HFFc6 (cell line): ENCODE results near the gene SPC24. TPM values are rescaled to one million over a fixed set of nuclear protein-coding genes. Genes with fewer than 3 reads are reported as not detected.
A peak's percentile ranks its signal among the peaks of the same experiment; 100 is the strongest.

Experiments used
- DNase-seq: peaks from one replicate; pipeline ENCODE4 v3.0.0-alpha.2; 2018
- H3K27ac Mint-ChIP-seq: 2 replicates; pipeline ENCODE4 v1.8.0; 2020; ENCODE audit warnings: mild to moderate bottlenecking, mixed read lengths
- H3K27me3 Mint-ChIP-seq: 2 replicates; pipeline ENCODE4 v1.8.0; 2021; ENCODE audit warnings: mild to moderate bottlenecking, moderate library complexity, mixed read lengths; ENCODE audit not compliant: insufficient read depth
- H3K36me3 Mint-ChIP-seq: 2 replicates; pipeline ENCODE4 v1.8.0; 2021; ENCODE audit warnings: low read depth, mixed read lengths
- H3K4me1 Mint-ChIP-seq: 2 replicates; pipeline ENCODE4 v1.8.0; 2020; ENCODE audit warnings: low read depth, mixed read lengths
- H3K4me3 Mint-ChIP-seq: 2 replicates; pipeline ENCODE4 v1.8.0; 2020; ENCODE audit warnings: mild to moderate bottlenecking, moderate library complexity, mixed read lengths
- H3K9me3 Mint-ChIP-seq: 2 replicates; pipeline ENCODE4 v1.8.0; 2020; ENCODE audit warnings: mild to moderate bottlenecking, mixed read lengths
- CTCF ChIP-seq: fragments of 200-600 bp; sonication (generic); IDR thresholded peaks from 2 replicates; pipeline ENCODE4 v1.5.0; 2021; ENCODE audit warnings: antibody characterized with exemption, mild to moderate bottlenecking
- long read RNA-seq: library from polyadenylated mRNA; unstranded; transcript quantifications from one replicate; pipeline ENCODE4 v2.0.0, GENCODE V29; 2019
- total RNA-seq, 6 experiments: library from RNA; stranded (reverse); fragmentation: NEBNext Ultra II Directional; extraction: Animal tissue kit (Norgen Biotek cat#: 25700); gene quantifications; 2 replicates in 1 of 6; 3 replicates in 5 of 6; pipeline ENCODE4 v1.2.3, GENCODE V29; 2021

Gene SPC24
- 10 to 100 TPM; 21.0 to 54.6 (median 50.3) TPM for total RNA-seq
- long read RNA-seq, partial matches to known transcripts: 1 of 23 reads
- long read RNA-seq, other reads (novel, unspliced or antisense): 18 of 23 reads

DNA sequence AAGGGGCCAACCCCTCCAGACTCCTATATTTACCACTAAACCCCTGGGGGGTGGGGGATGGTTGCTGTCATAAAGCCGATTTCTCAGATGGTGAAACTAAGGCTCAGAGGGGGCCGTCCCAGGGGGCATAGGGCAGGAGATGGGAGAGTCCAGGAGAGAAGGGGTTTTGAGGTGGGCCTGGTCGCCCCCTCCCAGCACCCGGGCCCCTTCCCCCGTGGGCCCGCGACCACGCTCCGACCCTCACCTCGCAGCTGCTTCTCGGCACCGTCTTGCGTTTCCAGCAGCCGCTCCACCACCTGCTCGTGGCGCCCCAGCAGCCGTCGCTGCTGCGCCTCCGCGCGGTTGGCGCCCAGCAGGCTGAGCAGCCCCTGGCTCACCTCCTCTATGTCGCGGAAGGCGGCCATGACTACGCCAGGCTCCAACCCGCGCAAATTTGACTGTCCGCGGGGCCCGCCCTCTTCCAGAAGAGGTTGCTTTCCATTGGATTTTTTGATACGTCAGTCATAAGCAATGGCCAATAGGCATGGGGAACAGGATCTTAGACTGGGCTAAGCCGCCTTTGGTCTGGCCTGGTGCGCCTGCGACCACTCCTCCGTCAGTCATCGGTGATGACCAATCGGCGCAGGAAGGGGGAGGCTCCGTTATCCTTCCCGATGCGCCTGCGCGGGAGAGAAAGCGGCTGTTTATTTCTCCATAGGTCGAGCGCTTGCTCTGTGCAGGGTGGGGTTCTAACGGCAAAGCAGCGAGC lies at the start of gene SPC24:
Gene SPC24 (minus strand): TSS at position 410 of the 748 bp plus-strand sequence. CDS start 6 bp downstream, at position 404.
- no peak; the same call in 1 of the 2 replicates for TF ChIP-seq CTCF
- Mint-ChIP-seq H3K4me3 (peak within 1 kb of the TSS; percentile 82), H3K4me1 (peaks cover 41% of the 10 kb centered on the region)

GRCh38 chr19:11204943-11205349 lies 49.4 kb upstream of the SPC24 start:
- Mint-ChIP-seq H3K4me1 (peaks cover 31% of the 10 kb centered on the region), H3K9me3 (no peaks in the 10 kb centered on the region; the same call in 1 of the 2 replicates), H3K36me3 (0 out of 2 replicates have a peak, but pooled peaks cover under 1% of the 10 kb centered on the region), H3K27me3 (peaks cover 5% of the 10 kb centered on the region), H3K4me3 (no peak overlapping the region), H3K27ac (peak overlapping the region; percentile 97)
- no peak for DNase-seq
- no peak for TF ChIP-seq CTCF

More for the DNA sequence above, at the start of gene SPC24:
- peak; percentile 99 for DNase-seq
- Mint-ChIP-seq H3K36me3 (peaks cover 10% of the 10 kb centered on the region), H3K27ac (peak within 1 kb of the TSS; percentile 68), H3K27me3 (no peaks in the 10 kb centered on the region; the same call in 1 of the 2 replicates), H3K9me3 (peaks cover 3% of the 10 kb centered on the region; the same call in 1 of the 2 replicates)

DNA sequence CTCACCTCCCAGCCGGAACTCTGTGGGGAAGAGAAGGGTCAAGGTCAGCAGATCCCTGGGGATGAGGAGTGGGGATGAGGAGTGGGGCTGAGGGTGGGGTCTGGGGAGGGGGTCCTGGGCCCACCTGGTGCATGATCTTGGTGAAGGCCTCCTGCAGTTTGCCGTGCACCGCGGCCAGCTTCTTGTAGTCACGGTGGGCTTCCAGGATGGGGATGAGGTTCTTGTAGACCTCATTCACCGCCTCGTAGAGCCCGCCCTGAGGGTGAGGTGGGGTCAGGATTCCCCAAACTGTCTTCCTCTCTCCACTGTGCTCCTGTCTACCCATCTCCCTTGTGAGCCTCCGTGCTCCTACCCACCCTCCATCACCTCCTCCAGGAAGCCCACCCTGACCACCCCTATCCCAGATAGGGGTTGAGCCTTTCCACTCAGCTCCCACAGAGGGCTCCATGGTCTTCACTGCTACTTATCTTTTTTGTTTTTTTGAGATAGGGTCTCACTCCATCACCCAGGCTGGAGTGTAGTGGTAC lies 48.6 kb upstream of the SPC24 start:
- no peak for DNase-seq
- peak; percentile 70 for TF ChIP-seq CTCF
- H3K9me3 Mint-ChIP-seq: no peaks in the 10 kb centered on the region; the same call in 1 of the 2 replicates
- peaks cover 31% of the 10 kb centered on the region for H3K4me1 Mint-ChIP-seq
- no peaks in the 10 kb centered on the region for H3K36me3 Mint-ChIP-seq
- H3K4me3 Mint-ChIP-seq: no peak overlapping the region
- H3K27me3 Mint-ChIP-seq: peaks cover 4% of the 10 kb centered on the region
- H3K27ac Mint-ChIP-seq: peak overlapping the region; percentile 97

GRCh38 chr19:11203194-11204075 lies 47.9 kb upstream of the SPC24 start:
- TF ChIP-seq CTCF: peak; percentile 97
- H3K4me3 Mint-ChIP-seq: peak overlapping the region; percentile 68
- peak; percentile 93 for DNase-seq
- peak overlapping the region; percentile 97 for H3K27ac Mint-ChIP-seq
- no peaks in the 10 kb centered on the region for H3K9me3 Mint-ChIP-seq
- H3K27me3 Mint-ChIP-seq: peaks cover 3% of the 10 kb centered on the region; the same call in 1 of the 2 replicates
- H3K36me3 Mint-ChIP-seq: no peaks in the 10 kb centered on the region
- H3K4me1 Mint-ChIP-seq: peaks cover 31% of the 10 kb centered on the region
